HG02884 (cell line): Measurements from ENCODE around the gene OR6A2.
"Not testable (repeated sequence)": the region's sequence is repeated elsewhere in the genome, so short reads cannot be mapped to it uniquely, and the experiment has no call there.

Source experiments
- ATAC-seq: cut with Tn5 transposase; IDR thresholded peaks from one replicate; pipeline ENCODE4 v1.9.1; 2021; ENCODE audit warnings: mild to moderate bottlenecking, moderate library complexity; ENCODE audit not compliant: unreplicated experiment

OR6A2 gene

DNA sequence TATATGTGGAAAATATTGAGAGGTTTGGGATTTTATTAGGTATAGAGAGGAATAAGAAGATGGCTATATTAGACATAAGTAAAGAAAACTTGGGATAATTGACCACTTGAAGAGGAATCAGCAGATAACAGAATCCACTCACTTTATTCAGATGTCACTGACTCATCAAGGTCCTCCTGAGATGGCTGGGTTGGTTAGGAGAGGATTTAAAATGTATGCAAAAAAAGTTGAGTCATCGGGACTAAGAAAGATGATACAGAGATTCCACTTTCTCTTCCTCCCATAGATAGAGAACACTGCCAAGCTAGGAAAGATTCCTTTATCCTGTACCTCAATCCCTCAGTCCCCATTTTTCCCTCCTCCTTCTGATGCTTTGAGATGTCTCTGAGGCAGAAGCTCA is at the start of gene OR6A2:
Gene OR6A2 (minus strand): TSS at position 288 of the 400 bp plus-strand sequence. CDS start 3,981 bp downstream, outside the sequence.
- no peak for ATAC-seq

DNA sequence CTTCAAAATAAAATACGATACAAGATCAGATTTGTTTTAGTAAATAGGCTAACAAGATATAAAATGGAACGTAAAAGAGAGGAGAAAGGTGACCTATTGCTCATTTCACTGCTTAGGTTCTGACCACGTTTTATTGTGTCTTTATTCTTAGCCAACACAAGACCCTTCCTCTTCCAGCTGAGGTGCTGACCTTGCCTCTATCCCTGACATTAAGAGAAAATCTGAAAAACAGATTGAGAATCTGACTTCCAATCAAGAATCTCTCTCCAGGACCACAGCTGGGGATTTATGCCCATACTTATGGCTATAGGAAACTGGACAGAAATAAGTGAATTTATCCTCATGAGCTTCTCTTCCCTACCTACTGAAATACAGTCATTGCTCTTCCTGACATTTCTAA is 45.9 kb upstream of the OR6A2 start, which contains the start of gene OR10A5:
Gene OR10A5 (plus strand): TSS at position 301 of the 400 bp plus-strand sequence. CDS start 0 bp downstream, at position 301.
- ATAC-seq = no peak

DNA sequence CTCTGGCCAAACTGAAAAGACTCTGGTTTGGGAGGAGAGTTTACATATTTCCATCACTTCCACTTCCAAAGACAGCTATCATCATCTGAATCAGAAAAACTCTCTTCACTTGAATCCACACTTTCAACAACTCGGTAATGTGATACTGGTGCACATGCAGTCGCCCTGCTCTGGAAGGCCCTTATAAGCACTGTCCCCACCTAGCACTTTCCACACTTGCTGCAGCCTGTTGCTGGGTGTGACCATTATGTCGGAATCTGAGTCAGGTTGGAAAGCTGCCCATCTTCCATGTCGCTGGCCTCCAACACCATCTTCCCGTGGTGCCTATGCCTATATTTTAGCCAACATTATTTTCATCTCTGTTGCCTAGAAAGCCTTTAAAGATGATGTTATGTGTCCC is 44.9 kb upstream of the OR6A2 start:
- no peak for ATAC-seq

DNA sequence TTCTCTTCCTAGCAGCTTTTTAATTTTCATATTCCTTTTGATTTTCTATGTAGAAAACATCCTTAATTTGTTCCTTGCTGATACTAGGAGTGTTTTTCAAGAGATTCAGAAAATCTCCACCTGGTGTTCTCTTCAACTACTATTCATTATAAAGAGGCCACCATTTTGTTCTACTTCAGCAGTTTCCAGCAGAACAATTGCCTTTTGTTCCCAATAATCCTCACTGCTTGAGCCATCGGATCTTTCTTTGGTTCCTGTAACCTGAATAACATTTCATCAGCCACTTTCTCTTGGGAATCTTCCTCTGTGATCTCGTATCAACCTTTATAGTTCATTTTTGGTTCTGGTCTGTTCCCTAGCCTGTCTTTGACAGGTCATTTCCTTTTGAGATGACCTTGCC is 44.2 kb upstream of the OR6A2 start:
- ATAC-seq = no peak

DNA sequence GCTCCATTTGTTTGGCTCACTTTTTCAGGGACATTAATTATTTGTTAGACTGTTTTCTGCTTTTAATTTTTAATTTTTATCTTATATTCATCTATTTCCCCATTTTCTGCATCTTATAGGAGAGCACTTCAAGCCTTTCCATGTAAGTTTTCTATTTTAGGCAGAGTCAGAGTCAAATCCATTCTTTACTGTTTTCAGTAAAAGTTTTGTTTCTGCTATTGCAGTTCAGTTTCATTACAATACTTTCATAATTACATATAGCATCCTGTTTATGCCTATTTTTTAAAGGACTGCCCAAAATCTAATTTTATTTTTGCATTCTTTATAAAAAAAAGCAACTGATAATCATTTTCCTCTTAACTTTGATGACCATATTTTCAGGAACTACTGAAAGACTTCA is 42.2 kb upstream of the OR6A2 start:
- ATAC-seq = no peak

DNA sequence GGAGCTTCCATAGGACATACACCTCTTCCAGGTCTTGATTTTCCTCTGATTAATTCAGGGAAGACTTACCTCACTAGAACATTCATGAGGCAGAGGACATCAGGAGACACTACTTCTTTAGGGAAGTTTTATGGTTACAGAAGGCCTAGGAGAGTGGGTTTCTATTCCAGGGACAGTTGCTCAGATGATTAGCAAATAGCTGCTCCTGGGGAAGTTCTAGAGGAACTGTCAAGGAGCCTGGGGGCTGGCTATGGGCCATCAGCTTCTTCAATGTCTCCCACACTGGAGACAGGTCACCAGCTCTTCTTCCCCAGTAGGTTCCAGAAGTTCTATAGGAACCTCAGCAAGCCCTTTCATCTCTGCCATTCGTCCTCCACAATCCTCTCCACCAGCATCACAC is 34.5 kb upstream of the OR6A2 start:
- no peak for ATAC-seq

DNA sequence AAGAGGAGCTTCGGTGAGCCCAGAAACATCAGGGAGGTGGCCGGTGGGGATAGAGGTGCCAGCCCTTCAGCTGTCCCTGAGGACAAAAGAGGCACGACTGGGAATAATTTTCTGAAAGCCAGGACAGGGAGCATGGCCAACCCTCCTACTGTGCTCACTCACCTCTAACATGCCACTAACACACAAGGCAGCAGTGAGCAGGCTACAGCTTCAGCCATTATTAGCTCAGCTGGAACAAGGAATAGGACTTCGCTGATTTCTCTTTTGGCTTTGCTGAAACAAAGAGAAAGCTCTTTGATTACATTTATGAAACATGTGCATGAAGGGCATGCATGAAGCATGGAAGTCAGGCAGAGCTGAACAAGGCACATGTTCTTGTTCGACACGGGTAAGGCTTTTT is 33.9 kb upstream of the OR6A2 start:
- ATAC-seq = no peak

DNA sequence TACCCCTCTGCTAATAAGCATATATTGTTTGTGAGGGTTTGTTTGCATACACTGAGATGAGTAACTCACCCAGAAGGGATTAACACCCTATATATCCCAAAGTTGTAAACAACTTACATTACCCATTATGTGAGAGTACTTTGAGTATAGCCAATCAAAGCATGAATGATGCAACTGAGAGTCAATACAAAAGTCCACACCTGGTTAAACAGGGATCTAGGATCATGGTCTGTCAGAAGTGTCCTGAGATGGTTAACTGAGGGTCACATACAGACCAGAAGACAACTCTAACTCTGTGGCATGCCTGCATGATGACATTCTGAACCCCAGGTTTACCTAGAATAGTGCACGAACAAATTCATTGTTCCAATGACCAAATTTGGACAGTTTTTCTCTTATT is 28.6 kb upstream of the OR6A2 start:
- ATAC-seq = no peak

DNA sequence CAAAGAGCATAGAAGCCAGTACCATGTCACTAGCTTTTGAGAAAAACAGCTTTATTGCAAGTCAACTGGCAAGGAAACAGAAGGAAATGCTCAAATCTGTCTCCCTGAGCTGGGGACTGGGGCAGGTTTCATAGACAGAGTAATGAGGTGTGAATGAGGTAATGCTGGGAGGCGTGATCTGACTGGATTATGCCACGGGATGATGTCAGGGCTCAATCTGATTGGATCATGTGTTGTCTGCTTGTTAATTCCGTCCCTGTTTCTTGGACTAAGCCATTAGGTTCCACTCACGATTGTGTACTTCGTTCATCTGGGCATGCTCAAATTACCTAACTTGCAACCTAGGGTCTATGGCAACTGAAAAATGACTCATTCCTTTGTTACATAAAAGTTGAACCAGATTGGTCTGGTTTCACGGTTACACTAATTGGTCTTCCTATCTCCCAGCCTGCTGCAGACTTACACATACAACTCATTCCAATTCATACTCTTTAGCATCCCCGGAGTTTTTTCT is 25.8 kb upstream of the OR6A2 start:
- no peak for ATAC-seq

DNA sequence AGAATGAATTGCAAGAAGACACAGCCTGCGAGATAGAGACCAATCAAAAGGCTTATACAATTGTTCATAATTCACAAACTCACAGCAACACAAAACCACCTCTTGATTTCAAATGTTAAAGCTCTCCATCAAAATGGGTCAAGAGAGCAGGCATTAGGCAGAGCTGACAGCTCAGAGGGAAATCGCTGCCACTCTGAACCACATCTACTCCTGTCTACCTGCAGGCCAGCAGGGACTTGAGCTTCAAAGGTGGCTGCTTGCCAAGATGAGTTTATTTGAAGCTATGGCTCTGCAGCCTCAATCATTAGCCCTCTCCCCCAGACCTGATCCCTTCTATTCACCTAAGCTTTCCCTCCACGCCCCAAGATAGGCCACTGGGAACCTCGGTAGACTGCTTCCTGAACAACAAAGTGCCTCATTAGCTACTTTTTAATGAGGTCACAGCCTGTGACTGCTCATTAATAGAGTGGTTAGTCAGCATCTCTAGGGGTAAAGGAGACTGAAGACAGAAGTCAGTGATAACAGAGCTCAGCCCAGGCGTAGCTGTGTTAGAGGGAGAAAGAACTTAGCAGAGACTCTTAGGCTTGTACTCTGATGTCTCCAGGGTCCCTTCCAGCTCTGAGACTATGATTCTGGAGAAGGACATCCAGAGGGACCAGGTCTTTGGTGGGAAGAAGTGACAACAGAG is 24.8 kb upstream of the OR6A2 start:
- no peak for ATAC-seq

DNA sequence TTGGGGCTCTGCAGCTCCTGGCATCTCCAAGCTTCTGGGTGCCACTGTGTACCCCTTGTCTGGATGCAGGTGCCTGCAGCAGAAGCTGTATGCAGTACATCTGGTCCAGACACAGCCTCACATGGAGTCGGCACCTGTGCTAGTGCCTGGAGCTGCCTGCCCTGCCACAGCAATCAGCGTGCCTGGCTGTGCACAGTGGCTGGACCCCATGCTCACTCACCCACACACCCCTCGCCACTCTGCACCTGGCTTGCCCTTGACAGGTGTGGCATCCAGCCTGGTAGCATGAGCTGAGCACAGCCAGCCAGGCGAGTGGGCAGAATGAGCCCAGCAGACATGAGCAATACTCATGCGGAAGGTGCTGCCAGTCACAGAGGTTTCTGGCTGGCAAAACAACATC is 19.5 kb upstream of the OR6A2 start:
- no peak for ATAC-seq

DNA sequence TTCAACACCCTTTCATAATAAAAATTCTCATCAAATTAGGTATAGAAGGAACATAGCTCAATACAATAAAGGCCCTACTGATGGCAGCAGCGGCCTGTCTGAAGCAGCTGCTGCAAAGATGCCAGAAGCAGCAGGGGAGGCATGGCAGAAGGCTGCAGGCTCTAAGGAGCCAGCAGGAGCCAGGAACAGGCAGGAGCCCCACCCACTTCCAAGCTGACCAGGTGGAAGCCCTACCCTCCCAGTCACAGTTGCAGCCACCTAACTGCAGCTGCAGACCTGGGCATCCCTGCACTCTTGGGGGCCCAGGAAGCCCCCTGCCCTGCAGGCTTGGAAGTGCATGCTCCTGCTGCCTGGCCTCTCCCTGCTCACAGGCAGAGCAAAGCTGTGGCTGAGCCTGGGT is 18.2 kb upstream of the OR6A2 start:
- ATAC-seq = no peak

DNA sequence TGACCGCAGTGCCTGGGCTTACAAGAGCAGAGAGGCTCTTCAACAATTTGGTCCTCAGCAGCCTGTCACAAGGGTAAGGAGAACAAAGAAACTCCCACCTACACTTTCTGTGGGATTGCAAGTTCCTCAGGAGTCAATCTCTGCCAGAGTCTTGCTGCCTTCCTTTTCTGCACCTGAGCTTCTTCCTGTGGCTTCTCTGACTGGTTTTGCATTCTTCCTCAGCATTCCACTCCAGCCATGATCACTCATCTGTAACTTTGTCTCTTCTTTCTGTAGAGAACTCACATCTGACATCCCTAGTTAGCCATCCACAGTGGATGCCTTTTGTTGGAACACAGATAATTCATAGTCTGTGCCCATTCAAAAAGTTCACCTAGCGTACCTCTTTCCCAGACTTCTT is 14.2 kb upstream of the OR6A2 start:
- ATAC-seq = no peak

DNA sequence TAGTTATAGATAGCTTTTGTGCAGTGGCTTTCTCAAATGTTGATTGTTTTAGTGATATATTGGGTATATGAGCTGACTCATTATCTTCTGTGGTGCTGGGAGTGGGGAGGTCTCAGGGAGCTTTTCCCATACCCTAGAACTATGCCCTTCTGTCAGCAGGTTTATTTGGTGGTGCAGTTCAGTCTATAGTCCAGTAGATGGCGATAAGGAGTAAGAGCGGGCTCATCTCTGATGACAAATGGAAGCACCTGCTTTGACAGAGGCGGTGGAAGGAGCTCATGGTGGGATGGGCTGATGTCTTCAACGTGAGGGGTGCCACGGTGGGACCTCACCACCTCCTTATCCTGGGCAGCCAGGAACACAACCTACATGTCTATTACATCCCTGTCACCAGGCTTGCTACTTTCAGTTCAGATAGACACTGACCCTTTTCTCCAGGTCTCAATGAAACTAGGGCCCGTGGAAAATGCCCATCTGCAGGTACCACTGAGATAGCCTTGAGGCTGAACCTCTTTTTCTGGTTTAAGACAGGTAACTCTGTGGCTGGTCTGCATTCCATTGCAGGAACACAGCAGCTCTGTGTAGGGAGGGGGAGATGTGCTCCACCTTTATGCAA is 13.0 kb upstream of the OR6A2 start:
- peak; percentile 87 for ATAC-seq

DNA sequence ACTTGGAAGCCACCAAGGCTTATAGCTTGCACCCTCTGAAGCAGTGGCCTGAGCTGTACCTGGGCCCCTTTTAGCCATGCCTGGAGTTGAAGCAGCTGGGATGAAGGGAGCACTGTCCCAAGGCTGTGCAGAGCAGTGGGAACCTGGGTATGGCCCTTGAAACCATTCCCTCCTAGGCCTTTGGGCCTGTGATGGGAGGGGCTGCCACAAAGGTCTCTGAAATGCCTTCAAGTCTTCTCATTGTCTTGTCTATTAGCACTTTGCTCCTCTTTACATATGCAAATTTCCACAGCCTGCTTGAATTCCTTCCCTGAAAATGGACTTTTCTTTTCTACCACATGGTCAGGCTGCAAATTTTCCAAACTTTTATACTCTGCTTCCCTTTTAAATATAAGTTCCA is 1.6 kb upstream of the OR6A2 start:
- not testable (repeated sequence) for ATAC-seq

DNA sequence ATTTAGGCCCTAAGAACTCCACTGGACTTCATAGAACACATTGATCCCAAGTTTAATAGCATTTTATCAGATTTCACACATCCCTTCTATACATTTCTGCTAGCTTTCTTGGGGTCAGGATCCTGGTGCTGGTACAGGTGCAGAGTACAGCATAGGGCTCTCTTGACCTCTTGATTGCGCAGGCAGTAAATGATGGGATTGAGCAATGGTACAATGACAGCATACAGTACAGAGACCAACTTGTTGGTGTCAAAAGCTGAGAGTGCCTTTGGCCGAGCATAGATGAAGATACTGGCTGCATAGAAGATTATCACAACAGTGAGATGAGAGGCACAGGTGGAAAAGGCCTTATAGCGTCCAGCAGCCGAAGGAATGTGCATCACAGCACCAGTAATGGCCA is 4.8 kb downstream of the OR6A2 start:
- no peak for ATAC-seq

DNA sequence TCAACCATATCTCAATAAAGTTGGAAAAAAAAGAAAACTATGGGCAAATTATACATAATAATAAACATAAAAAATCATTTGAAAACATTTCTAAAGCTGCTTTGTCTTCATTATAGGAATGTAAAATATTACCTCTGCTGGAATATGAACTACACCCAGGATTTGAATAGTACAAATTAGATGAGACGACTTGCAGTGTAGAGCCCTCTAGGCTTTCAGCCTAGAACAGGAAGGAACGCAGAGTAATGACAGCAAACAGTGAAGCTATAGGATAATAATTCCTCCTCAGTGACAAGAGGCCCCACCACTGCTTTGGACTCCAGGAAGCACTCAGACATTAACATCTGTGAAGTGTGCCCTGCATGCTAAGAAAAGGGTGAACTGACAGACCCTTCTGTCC is 8.9 kb downstream of the OR6A2 start:
- no peak for ATAC-seq

DNA sequence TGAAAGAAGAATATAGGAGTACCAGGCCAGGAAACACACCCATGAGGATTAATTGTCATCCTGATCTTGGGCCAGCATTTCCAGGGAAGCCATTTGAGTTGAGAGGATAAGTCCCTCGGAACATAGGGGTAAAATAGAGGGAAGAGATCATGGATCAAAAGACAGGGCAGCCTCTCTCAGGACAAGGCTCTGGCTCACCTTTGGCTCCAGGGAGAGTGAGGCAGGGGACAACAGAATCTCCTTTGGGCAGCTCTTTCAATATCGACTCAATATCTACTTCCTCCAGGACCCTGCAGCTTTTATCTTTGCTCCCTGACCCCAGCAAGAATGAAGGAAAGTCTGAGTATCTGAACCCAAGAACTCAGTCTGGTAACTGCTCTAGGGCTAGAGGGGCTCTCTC is 16.8 kb downstream of the OR6A2 start, which contains the start of gene OR2AG1:
Gene OR2AG1 (plus strand): TSS at position 301 of the 400 bp plus-strand sequence. CDS start 2,018 bp downstream, outside the sequence.
- no peak for ATAC-seq

DNA sequence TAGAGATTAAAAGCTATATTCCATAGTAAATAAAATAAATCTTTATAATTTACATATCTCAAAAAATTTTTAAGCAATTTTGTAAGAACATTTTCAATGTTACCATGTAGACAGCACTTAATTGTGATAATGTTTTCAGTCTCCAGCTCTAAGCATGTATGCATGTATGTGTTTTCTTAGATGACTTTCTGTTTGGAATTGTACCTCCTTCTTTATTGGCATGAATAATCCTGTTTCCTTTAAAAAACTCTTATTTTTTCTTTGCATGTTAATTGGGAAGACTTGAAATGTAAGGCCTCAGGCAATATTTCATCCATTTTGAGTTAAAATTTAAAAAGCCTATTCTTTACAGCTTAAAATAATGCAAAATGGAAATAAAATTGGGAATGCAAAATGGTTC is 18.7 kb downstream of the OR6A2 start:
- ATAC-seq = no peak

DNA sequence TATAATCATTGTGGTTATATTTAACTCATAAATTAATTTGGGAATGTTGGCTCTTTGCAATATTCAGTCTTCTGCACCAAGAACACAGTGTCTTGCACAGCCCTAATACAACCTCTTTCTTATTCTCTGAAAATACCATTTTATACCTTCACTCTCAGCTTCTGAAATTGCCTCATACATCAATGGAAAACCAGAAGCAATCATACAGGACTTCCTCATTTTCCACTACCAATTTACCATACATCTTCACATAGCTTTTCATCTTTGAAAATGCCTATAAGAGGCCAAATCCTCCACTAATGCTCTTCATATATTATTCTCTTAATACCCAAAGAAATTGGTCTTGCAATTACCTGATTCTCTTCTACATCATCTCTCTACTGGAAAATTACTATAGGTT is 21.0 kb downstream of the OR6A2 start:
- no peak for ATAC-seq

DNA sequence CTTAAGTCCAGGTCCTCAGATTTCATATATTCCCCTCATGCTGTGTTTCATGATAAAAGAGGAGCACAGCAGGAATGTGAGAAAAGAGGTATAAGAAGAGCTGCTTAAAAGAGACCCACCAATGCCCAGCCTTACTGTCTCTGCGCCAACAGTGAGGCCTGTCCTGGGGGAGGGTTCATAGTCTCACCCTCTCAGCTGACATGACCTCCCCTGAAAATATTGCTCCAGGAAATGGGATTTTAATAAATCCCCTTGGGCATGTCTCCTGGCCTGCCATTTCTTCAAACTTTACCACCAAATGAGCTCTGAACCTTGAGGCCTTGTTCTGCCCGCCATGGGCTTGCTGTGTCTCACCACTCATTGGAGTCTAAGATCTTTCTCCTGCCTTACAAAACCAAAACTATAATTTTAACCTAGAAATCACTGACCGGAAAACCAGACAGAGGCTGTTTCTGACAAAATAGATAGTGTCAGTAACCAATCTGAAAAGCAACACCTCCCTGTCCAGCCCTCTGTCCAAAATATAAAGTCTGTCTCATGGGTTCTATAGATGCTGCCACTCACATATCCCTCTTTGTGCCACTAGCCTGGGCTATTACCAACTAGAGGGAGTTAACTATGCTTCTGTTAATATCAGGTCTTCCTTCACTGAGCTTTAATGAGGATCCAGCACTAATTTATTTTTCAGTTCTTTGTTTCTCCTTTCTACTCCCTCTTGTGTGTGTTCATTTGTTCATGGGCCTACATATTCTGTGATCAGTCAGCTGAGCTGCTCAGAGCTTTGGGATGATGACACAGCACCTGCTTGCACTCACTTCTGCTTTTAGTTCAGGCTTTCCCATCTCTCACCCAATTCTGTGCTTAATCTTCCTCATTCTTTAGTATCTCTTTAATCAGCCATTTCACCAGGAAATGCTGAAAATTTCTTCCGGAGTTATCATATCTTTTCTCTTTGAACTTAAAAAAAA is 27.3 kb downstream of the OR6A2 start, which contains the start of gene OR2AG2:
Gene OR2AG2 (minus strand): TSS at position 51 of the 968 bp plus-strand sequence. CDS start 3,019 bp downstream, outside the sequence.
- peak; percentile 95 for ATAC-seq
